NOMO-1 treated with DMSO at 0.1 percent for 48 hours (cell line): ENCODE results near the gene USP12.
A peak's percentile ranks its signal among the peaks of the same experiment; 100 is the strongest.

Source experiments
- DNase-seq: peaks from one replicate; lab custom pipeline; 2025; ENCODE audit not compliant: unreplicated experiment; lab: John Stamatoyannopoulos, UW

Gene USP12

GRCh38 chr13:27040826-27041108 is 130.8 kb downstream of the USP12 start:
- DNase-seq: no peak

- no peak for DNase-seq
Observed at GRCh38 chr13:27039171-27039701, 132.4 kb downstream of the USP12 start.

- DNase-seq: no peak
Observed at GRCh38 chr13:27038323-27038722, 133.3 kb downstream of the USP12 start.

GRCh38 chr13:27037571-27037970 is 134.0 kb downstream of the USP12 start:
- no peak for DNase-seq

- DNase-seq: no peak
Observed at GRCh38 chr13:27037171-27037570, 134.4 kb downstream of the USP12 start.

GRCh38 chr13:27036236-27036981 is 135.2 kb downstream of the USP12 start:
- no peak for DNase-seq

- DNase-seq: no peak
Observed at GRCh38 chr13:27035892-27036235, 135.7 kb downstream of the USP12 start.

- no peak for DNase-seq
Observed at GRCh38 chr13:27034678-27035111, 136.9 kb downstream of the USP12 start.

GRCh38 chr13:27028683-27029480 is 142.7 kb downstream of the USP12 start:
- no peak for DNase-seq

- DNase-seq: no peak
Observed at GRCh38 chr13:27027086-27027667, 144.4 kb downstream of the USP12 start.

GRCh38 chr13:27026396-27026795 is 145.2 kb downstream of the USP12 start:
- no peak for DNase-seq

GRCh38 chr13:27024776-27025492 is 146.7 kb downstream of the USP12 start:
- peak; percentile 33 for DNase-seq

GRCh38 chr13:27024074-27024461 is 147.5 kb downstream of the USP12 start:
- no peak for DNase-seq

GRCh38 chr13:27023385-27024073 is 148.1 kb downstream of the USP12 start:
- DNase-seq: no peak

GRCh38 chr13:27022571-27023311 is 148.9 kb downstream of the USP12 start:
- no peak for DNase-seq

GRCh38 chr13:27020415-27020814 is 151.2 kb downstream of the USP12 start:
- no peak for DNase-seq

GRCh38 chr13:27018882-27019281 is 152.7 kb downstream of the USP12 start:
- no peak for DNase-seq

GRCh38 chr13:27018344-27018861 is 153.2 kb downstream of the USP12 start:
- DNase-seq: no peak

- no peak for DNase-seq
Observed at GRCh38 chr13:27016875-27017274, 154.7 kb downstream of the USP12 start.
